Breast epithelium (tissue), 3 donors: Measurements from ENCODE around the gene PTPN2.

Source experiments
- CTCF ChIP-seq, 3 donors: fragments of 450-650 bp; IDR thresholded peaks; one replicate each; pipeline ENCODE4 v1.5.1; 2016 to 2017; ENCODE audit warnings: antibody characterized with exemption in 3 of 3, mild to moderate bottlenecking in 3 of 3, moderate library complexity in 3 of 3
- POLR2A ChIP-seq: fragments of 450-650 bp; IDR thresholded peaks from one replicate; pipeline ENCODE4 v1.6.1; 2016; ENCODE audit warnings: antibody characterized with exemption, mild to moderate bottlenecking, moderate library complexity
- POLR2AphosphoS5 ChIP-seq, 3 donors: sonication (generic); formaldehyde crosslinking; IDR thresholded peaks; one replicate each; pipeline ENCODE4 v1.6.1; 2017; ENCODE audit warnings: antibody characterized with exemption in 3 of 3

- no peak for TF ChIP-seq POLR2A
- TF ChIP-seq CTCF (IDR thresholded peaks at IDR 0.05) = no peak
- no peak for TF ChIP-seq POLR2AphosphoS5 (IDR thresholded peaks at IDR 0.05)
These were observed 105.0 kb downstream of the PTPN2 start for GRCh38 chr18:12779043-12779442.
